DMS79 (cell line): ENCODE measurements around the gene GTF2H4.

ENCODE experiments used
- DNase-seq: peaks from one replicate; lab custom pipeline; 2025; lab: John Stamatoyannopoulos, UW

GTF2H4 gene

DNA sequence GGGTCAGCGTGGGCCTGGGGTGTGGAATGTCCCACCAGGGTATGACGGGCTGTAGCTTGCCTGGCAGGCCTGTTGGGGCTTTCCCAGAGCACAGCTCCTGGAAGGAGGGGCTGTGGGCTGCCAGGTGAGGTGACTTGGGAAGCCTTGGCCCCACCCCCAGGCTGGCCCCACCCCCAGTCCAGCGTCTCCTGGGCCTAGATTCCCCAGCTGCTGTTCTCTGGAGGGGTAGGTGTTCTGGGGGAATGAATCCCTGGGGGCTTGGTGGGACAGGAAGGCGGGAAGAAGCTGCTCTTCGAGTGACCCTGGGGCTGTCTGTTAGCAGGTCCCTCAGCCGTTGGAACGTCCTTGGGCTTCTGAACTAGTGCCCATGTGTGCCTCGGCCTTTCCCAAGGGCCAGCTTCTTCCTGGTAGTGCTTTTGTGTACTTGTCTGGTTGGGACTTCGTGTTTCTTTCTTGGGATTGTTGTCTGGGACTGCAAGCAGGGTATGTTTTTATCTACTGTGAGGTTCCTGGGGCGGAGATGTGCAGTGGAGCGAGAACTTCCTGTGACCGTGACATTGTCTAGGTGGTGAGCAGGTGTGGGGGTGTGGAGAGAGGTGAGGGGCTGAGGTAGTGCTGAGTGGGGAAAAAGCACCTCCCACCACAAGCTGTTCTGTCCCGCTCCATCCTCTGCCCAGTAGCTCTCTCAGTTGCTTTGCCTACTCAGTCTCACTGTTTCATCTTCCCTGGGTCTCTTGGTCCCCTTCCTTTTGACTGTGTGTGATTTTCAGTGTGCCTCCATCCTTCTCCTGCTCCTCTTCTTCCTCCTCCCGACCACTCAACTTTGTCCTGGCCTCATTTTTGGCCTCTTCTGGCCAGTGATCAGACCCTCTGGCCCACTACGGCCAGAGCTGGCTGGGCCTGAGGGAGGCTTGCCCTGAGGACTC, 25.0 kb upstream of the GTF2H4 start:
- DNase-seq: peak; percentile 77

DNA sequence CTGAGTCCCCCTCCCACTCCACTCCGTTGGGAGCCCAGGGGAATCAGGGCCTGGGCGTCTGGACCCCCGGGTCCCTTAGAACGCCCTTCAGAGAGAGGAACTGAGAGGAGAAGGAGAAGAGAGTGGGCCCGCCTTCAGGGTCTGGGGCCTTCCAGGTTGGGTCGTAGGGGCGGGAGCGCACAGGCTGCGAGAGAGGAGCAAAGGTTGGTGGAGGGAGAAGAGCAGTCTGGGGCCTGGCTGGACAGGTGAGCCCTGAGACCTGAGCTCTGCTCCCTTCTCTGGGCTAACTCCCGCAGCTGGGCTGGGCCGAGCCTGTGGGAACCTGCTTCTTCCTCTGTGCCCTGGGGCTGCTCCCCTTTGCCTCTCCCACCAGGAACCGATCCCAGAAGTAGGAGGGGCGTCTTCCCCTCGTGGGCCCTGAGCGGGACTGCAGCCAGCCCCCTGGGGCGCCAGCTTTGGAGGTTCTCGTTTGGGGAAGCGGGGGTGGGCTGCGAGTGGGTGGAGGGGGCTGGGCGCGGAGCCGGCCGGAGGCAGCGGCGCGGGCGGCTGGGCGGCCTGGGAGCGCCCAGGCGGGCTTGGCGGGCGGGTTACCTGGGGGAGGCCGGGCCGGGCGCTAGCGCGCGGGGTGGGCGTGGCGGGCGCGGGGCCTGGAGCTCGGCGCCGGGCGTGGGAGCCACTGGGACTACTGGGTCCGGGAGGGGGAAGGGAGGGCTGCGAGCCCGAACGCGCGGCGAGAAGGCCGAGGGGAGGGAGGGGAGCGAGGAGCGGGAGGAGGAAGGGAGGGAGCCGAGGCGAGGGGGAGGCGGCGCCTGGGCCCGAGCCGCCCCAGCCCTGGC, 24.1 kb upstream of the GTF2H4 start, which contains the start of gene DDR1:
DDR1 (plus strand) TSS at position 835 of the 836 bp plus-strand sequence. CDS start 4,211 bp downstream, outside the sequence.
- peak; percentile 13 for DNase-seq

DNA sequence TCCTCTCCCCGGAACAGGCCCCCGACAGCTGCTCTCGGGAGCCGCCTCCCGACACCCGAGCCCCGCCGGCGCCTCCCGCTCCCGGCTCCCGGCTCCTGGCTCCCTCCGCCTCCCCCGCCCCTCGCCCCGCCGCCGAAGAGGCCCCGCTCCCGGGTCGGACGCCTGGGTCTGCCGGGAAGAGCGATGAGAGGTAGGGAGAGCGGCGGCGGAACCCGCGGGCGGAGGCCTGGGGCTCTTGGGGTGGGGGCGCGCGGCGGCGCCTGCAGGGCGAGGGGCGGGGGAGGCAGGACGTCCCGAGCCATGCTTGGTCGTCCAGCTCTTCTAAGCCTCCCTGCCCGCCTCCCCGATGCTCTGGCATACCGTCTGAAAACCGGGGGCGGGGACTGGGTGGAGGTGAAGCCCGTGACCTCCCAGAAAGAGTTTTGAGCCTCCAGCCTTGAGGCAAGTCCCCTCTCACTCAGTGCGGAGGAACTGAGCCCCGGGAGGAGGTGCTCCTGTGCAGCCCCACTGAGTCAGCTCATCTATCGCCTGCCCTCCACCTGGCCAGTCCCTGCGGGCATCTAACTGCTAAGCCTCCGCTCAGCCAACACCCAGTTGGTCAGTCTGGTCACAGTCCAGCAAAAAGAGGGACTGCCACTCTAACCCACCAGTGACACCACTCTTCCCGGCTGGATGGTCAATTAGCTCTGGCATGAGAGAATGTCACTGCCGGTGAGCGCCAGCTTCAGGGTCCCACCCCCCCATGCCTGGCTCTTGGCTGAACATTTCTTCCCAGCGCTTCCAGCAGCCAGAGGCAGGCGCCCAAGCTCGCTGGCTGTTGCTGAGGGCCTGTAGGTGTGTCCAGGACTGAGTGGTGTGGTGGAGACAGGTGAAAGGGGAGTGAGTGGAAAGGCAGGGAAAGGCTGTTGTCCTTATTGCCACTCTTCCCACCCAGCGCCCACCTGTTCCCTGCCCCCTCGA, 23.2 kb upstream of the GTF2H4 start:
- no peak for DNase-seq

DNA sequence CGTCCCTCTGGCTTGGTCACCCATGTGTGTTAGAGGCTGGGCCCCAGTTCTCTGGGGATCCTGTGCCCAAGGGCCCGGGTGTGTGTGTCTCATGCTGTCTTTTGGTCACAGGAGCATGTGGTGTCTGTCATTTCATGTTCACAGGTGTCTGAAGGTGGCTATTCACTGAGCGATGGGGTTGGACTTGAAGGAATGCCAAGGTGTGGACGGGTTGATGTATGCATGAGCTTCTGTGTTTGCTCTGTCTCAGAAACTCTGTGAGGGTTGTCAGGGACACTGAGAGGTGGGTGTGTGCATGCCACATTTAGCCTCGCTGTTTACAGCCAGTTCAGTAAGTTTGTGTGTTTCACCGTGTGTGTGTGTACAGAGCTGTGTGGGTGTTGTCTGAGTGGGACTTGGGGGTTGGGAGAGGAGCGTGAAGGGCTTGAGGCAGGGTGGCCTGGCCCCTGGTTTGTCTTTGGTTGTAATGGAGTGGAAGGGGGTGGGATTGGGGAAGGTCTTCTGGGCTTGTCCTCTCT, 22.5 kb upstream of the GTF2H4 start:
- DNase-seq: peak; percentile 18

DNA sequence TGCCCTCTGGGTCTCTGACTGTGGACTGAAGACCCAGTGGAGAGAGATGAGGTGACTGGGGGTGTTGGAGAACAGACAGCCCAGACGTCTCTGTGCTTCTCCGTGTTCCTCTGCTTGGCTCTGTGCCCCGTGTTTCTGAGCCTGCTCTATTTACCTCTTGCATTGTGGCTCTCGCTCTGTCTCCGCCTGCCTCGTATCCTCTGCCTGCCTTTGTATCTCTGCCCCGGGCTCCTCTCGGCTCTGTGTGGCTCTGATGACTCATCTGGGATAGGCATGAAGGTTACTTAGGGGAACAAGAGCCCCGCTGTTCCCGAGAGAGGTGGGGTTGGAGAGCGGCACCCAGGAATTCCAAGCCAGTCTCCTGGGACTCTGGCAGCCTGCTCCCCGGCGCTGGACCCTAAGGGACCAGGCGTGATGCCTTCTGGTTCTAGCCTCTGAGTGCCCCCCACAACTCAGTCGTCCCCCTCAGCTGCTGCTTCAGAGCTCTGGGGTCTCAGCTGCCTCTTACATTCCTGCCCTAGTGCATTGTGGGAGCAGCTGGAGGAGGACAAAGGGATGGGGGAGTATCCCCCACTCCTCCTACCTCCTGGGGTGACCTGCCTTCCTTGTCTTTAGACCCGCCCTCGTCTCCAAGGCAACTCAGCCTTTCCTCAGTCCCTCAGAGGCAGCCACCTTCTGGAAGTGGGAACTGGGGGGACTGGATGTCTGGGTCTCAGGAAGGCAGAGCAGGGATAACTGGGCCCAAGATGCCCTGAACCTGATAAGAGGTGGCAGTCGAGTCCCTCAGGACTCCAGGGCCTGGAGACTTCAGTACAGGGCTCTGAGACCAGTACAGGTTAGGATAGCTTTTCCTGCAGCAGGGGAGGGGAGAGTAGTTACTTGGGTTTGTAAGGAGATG, 21.8 kb upstream of the GTF2H4 start:
- peak; percentile 86 for DNase-seq

DNA sequence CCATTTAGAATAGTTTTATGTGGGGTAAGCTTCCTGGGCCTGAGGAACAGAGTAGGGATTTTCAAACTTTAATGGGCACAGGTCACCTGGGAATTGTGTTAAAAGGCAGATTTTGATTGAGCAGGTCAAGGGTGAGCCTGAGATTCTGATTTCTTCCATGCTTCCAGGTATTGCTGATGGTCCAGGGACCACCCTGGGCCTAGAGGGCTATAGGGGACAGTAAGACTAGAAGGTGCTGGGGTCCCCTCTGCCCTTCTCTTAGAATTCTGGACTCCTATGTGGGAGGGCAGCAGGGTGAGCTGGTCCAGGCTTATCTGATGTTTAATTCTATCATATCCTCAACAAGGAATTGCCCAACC, 21.1 kb upstream of the GTF2H4 start:
- no peak for DNase-seq

DNA sequence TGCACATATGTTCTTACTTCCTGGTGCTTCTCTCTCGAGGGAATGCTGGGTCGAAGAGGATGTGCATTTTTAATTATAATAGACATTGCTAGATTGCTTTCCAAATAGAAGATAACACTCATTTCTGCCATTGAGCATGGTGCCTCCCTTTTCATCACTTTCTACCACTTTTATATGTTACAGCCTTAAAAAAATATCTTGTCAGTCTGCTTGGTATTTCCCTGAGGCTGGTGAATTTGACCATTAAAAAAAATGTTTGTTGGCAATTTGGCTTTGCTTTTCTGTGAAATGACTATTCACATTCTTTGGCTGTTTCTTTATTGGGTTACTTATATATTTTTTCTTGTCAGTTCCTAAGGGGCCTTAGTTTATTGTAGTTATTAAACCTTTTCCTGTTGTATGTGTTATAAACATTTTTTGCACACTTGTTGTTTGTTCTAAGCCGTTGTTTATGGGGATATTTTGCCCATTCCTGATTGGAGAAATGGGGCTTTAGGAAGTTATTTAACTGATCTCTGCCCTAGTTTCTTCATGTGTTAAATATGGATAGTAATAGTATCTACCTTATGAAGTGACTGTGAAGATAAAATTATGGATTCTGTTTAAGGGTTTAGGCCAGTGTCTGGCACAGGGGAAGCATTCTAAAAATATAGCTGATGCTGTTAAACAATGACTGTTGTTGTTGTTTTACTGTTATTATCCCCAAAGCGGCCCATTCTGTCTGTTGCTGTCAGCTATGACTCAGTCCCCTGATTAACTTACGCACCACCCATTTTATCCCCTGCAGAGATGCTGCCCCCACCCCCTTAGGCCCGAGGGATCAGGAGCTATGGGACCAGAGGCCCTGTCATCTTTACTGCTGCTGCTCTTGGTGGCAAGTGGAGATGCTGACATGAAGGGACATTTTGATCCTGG, 19.8 kb upstream of the GTF2H4 start:
- no peak for DNase-seq

DNA sequence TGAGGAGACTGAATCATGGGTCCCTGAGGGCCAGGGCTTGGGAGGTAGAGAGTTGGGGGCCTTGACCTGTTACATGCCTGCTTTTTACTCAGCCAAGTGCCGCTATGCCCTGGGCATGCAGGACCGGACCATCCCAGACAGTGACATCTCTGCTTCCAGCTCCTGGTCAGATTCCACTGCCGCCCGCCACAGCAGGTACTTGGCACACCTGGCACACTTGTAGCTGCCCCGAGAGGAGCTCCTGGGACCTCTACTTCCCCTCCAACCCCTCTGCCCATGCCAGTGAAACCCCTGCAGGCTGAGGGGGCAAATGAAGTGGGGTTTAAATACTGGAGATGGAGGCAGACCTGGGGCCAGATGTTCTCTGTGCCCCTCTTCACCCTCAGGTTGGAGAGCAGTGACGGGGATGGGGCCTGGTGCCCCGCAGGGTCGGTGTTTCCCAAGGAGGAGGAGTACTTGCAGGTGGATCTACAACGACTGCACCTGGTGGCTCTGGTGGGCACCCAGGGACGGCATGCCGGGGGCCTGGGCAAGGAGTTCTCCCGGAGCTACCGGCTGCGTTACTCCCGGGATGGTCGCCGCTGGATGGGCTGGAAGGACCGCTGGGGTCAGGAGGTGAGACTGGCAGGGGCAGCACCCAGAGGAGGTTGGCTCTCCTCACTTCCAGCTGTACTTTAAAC, 19.1 kb upstream of the GTF2H4 start:
- no peak for DNase-seq

DNA sequence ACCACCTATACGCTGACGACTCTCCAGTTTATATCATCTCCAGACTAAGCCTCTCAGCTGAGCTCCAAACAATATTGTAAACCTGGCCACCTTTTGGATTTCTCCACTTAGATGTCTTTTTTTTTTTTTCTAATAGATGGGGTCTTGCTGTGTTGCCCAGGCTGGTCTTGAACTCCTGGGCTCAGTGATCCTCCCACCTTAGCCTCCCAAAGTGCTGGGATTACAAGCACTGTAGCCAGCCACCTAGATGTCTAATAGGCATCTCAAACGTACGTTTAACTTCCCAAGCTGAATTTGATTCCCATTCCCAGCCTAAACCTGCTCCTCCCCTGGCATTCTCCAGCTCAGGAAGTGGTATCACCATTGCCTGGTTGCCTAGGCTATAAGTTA, 18.5 kb upstream of the GTF2H4 start:
- no peak for DNase-seq

DNA sequence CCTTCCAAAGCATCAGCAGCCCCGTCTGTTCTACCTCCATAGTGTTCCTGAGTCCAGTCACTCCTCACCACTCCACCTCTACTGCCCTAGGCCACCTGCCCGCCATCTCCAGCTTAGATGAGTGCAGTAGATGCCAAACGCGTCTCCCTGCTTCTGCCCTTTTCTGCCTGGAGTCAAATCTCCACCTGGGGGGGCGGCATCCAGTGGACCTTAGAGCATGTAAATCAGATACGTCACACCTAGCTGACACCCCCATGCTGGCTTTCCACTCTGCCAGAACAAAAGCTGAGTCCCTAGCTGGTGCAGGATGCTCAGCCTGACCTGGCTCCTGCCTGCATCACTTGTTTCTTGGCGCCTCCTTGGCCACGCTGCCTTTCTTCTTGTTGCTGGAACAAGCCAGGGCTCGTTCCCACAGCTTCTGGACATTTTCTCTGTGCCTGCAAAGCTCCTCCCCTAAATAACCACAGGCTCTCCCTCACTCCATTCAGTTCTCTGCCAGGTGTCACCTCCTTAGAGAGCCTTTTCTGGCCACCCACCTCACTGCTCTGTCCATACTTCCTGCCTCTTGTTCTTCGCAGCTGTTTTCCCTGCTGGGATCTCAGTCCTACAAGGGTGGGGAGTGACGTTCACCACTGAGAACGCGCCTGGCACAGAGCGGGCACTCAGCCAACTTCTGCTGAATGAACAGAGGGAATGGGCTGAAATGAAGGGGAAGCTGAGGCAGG, 17.9 kb upstream of the GTF2H4 start:
- DNase-seq: peak; percentile 93

DNA sequence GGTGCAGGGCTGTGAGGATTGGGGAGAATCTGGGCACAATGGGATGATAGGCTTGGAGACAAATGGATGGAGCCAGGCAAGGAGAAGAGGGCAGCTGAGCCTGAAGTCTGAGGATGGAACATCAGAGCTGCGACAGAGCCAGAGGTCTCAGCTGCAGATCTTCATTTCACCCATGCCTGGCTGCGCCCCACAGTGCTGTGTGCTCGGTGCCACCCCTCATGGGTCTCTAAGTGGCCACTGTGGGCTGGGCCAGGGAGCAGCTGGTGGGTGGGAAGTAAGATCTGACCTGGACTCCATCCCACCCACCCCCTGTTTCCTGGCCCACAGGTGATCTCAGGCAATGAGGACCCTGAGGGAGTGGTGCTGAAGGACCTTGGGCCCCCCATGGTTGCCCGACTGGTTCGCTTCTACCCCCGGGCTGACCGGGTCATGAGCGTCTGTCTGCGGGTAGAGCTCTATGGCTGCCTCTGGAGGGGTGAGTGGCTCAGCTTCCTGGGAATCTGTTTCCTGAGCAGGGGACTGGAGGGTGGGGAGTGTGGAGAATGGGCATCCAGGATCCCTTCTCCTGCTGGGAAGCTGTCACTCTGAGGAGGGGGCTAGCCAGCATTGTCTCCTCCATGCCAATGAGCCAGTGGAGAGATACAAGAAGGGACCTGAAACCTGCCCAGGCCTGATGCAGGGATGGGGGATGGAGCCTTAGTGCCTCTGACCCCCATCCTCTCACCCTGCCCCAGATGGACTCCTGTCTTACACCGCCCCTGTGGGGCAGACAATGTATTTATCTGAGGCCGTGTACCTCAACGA, 17.2 kb upstream of the GTF2H4 start:
- DNase-seq: peak; percentile 51

DNA sequence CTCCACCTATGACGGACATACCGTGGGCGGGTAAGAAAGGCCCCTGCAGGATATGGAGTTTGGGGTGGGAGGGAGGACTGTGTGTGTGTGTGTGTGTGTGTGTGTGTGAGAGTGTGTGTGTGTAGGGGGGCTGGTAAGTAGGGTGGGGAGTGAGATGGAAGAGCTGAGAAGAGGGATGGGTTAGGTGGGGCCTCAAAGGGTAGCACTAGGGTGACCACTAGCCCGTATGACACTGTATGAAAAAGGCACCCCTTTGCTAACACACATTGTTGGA, 16.6 kb upstream of the GTF2H4 start:
- DNase-seq: no peak

DNA sequence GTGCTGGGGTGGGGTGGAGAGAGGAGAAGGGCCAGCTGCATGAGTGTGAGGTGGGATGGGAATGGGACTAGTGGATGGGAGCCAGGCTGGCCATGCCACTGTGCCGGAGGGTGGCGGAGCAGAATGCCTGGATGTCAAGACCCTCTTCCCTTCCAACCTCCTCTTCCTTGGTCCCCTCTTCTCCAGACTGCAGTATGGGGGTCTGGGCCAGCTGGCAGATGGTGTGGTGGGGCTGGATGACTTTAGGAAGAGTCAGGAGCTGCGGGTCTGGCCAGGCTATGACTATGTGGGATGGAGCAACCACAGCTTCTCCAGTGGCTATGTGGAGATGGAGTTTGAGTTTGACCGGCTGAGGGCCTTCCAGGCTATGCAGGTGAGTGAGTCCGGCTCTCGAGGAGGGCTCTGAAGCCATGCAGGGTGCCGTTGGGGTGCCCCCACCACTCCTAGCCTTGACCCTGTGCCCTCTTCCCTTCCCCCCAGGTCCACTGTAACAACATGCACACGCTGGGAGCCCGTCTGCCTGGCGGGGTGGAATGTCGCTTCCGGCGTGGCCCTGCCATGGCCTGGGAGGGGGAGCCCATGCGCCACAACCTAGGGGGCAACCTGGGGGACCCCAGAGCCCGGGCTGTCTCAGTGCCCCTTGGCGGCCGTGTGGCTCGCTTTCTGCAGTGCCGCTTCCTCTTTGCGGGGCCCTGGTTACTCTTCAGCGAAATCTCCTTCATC, 16.0 kb upstream of the GTF2H4 start:
- DNase-seq: no peak

DNA sequence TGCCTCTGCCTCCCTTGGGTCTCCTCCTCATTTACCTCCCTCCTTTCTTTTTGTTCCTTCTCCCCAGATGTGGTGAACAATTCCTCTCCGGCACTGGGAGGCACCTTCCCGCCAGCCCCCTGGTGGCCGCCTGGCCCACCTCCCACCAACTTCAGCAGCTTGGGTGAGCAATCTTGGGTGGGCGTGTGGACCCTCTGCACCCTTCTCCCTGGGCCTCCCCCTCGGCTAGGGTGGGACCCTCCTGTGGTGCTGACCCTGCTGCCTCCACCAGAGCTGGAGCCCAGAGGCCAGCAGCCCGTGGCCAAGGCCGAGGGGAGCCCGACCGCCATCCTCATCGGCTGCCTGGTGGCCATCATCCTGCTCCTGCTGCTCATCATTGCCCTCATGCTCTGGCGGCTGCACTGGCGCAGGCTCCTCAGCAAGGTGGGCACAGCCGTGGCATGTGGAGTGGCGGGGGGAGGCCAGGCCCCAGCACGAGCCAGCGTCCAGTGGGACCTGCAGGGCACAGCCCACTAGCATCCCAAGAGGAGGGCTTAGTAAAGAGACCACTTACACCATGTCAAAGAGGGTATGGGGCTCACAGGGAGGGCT, 14.9 kb upstream of the GTF2H4 start:
- DNase-seq: no peak

DNA sequence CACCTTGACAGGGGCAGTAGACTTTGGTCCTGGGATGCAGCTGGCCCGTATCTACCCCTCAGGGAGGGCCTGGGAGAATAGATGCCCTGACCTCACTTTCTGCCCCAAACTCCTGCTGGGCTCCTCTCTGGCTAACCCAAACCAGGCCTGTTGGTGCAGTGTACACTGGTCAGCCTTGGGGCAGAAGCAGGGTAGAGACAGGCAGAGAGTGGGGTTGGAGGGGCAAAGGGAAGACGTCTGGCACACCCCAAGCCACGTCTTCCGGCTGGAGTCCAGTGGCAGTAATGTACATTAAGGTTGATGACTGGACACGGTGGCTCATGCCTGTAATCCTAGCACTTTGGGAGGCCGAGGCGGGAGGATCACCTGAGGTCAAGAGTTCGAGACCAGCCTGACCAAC, 14.3 kb upstream of the GTF2H4 start:
- DNase-seq: no peak

DNA sequence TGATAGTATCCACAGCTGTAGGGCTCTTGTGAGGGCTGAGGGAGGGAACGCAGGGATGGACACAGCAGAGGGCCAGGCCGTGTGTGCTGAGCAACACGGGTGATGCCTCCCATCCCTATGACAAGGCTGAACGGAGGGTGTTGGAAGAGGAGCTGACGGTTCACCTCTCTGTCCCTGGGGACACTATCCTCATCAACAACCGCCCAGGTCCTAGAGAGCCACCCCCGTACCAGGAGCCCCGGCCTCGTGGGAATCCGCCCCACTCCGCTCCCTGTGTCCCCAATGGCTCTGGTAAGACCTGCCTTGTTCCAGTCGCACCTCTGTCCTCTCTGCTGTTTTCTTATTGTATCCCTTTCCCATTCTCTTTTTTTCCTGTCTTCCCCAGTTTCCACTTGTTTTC, 13.6 kb upstream of the GTF2H4 start:
- no peak for DNase-seq

DNA sequence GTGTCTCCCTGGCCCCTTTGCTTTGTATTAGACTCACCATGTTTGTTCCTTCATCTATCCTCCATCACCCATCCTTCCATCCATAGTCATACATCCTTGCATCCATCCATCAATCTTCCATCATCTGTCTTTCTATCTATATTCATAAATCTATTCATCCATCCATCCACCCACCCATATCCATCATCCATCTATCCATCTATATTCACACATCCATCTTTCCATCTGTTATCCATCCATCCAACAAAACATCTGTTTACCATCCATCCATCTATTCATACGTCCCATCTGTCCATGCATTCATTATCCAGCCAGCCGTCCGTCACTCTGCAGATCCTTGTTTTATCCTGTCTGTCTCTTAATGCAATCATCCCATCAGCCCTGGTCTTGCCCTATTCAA, 13.1 kb upstream of the GTF2H4 start:
- no peak for DNase-seq
